ENCODE data around the gene PRKN.

The PRKN gene

GRCh38 chr6:161740486-161740885 is 987.1 kb downstream of the PRKN start:
- no peak for TF ChIP-seq PKNOX1 (IDR thresholded peaks at IDR 0.05)
- TF ChIP-seq SP1 (IDR thresholded peaks at IDR 0.05): no peak
- no peak for TF ChIP-seq FOXA1 (IDR thresholded peaks at IDR 0.05)
- TF ChIP-seq HDGF (IDR thresholded peaks at IDR 0.05; ENCODE audit: borderline replicate concordance): no peak
- DNase-seq (ENCODE audit: extremely low spot score): no peak
- ChIA-PET CTCF (interaction anchor here (0.6 to 1.6 kb wide), 2 partner anchors 8 to 1614 kb away, joined by 3 to 4 read pairs; no protein-coding TSS in a partner anchor), POLR2A (no interaction called here)

DNA sequence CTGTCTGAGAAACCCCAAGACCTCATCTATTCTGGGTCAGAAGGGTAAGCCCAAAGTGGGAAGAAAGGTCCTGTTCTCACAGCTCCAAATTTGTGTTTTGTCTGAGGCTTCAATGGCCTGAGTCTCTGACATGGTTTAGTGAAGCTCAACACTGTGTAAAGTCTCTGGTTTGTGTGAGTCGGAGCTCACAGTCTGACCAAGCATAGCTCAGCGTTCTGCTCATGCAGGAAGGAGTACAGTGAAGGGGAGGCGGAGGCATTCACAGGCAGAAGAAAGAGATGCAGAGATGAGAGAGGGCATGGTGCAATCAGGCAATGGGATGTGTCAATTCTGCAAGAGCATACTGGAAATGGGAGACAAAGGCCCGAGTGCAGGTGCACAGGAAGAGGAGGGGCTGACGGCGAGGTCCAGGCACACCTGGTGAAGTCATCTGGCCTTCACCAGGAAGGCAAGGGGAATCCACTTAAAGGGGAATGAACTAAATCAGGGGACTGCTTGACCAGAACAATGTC is 990.7 kb downstream of the PRKN start:
- no peak for TF ChIP-seq PKNOX1 (IDR thresholded peaks at IDR 0.05)
- no peak for TF ChIP-seq CTBP1 (IDR thresholded peaks at IDR 0.05; ENCODE audit: borderline replicate concordance)
- no peak for TF ChIP-seq ZNF384 (IDR thresholded peaks at IDR 0.05)
- no peak for TF ChIP-seq SP1 (IDR thresholded peaks at IDR 0.05)
- no peak for TF ChIP-seq HDGF (IDR thresholded peaks at IDR 0.05; ENCODE audit: borderline replicate concordance)
- no peak for TF ChIP-seq BHLHE40 (IDR thresholded peaks at IDR 0.05; ENCODE audit: borderline replicate concordance)
- TF ChIP-seq ARNT (IDR thresholded peaks at IDR 0.05): no peak
- no peak for TF ChIP-seq L3MBTL2 (conservative IDR thresholded peaks at IDR 0.05)
- TF ChIP-seq FOXM1 (IDR thresholded peaks at IDR 0.05; ENCODE audit: borderline replicate concordance): no peak
- no peak for TF ChIP-seq FOXA1 (IDR thresholded peaks at IDR 0.05)
- TF ChIP-seq NFRKB (IDR thresholded peaks at IDR 0.05): no peak
- no peak for TF ChIP-seq ELF4 (IDR thresholded peaks at IDR 0.05)
- TF ChIP-seq FOXK2 (IDR thresholded peaks at IDR 0.05): no peak
- TF ChIP-seq LEF1 (IDR thresholded peaks at IDR 0.05; ENCODE audit: borderline replicate concordance): no peak
- no peak for TF ChIP-seq SUZ12 (IDR thresholded peaks at IDR 0.05)
- no peak for TF ChIP-seq TARDBP (IDR thresholded peaks at IDR 0.05)
- DNase-seq (ENCODE audit: extremely low spot score): no peak
- CTCF ChIA-PET: no interaction called here
- POLR2A ChIA-PET: no interaction called here

- ChIA-PET POLR2A (no interaction called here), CTCF (no interaction called here)
- DNase-seq (ENCODE audit: extremely low spot score): no peak
- TF ChIP-seq HDGF (IDR thresholded peaks at IDR 0.05; ENCODE audit: borderline replicate concordance) (no peak), FOXM1 (IDR thresholded peaks at IDR 0.05; ENCODE audit: borderline replicate concordance) (no peak), CTBP1 (IDR thresholded peaks at IDR 0.05; ENCODE audit: borderline replicate concordance) (no peak), SUZ12 (IDR thresholded peaks at IDR 0.05) (no peak), BHLHE40 (IDR thresholded peaks at IDR 0.05; ENCODE audit: borderline replicate concordance) (no peak), ZNF384 (IDR thresholded peaks at IDR 0.05) (no peak), NFRKB (IDR thresholded peaks at IDR 0.05) (no peak), ELF4 (IDR thresholded peaks at IDR 0.05) (no peak), LEF1 (IDR thresholded peaks at IDR 0.05; ENCODE audit: borderline replicate concordance) (no peak)
Measured at GRCh38 chr6:161736326-161736725, 991.2 kb downstream of the PRKN start.

- no peak for DNase-seq (ENCODE audit: extremely low spot score)
- no peak for TF ChIP-seq LEF1 (IDR thresholded peaks at IDR 0.05; ENCODE audit: borderline replicate concordance)
- TF ChIP-seq FOXA1 (IDR thresholded peaks at IDR 0.05): no peak
- ChIA-PET CTCF (no interaction called here), POLR2A (no interaction called here)
Measured at GRCh38 chr6:161732594-161732993, 995.0 kb downstream of the PRKN start.

DNA sequence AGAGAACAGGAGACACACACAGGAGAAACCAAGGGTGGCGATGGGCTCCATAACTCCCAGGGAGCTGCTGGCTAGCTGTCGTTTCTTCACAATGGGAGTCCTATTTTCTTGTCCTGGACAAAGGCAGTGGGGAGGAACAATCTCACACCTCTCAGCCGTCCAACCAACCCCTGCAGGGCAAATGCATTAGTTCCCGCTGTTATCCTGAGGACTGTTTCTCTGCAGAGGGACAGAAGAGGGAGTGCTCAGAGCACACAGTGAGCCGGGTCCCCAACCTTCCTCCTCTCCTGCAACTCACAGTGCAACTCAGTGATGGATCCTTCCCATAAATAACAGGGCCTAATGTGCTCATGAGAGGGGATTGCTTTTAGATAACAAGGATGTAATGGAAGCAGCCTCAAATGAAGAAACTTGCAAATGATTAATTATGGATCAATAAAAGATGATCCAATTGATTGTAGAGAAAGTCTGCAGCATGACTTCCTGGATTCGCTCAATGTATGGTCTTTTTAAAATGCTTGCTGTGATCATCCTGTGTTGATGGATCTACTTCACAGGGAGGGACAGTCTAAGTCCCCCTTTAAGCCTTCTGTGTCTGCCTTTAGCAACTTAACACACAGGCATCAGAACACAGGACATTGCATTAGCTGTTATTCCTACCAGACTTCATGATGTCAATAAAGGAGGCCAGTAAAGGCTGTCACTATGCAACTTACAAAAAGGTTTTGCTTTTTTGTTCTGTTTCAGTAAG is 1000.3 kb downstream of the PRKN start:
- ChIA-PET POLR2A (no interaction called here), CTCF (no interaction called here)
- no peak for TF ChIP-seq NFRKB (IDR thresholded peaks at IDR 0.05)
- no peak for TF ChIP-seq ZNF384 (IDR thresholded peaks at IDR 0.05)
- no peak for TF ChIP-seq PKNOX1 (IDR thresholded peaks at IDR 0.05)
- TF ChIP-seq LEF1 (IDR thresholded peaks at IDR 0.05; ENCODE audit: borderline replicate concordance): no peak
- TF ChIP-seq ARNT (IDR thresholded peaks at IDR 0.05): no peak
- no peak for TF ChIP-seq FOXK2 (IDR thresholded peaks at IDR 0.05)
- no peak for TF ChIP-seq SP1 (IDR thresholded peaks at IDR 0.05)
- TF ChIP-seq L3MBTL2 (conservative IDR thresholded peaks at IDR 0.05): no peak
- TF ChIP-seq ELF4 (IDR thresholded peaks at IDR 0.05): no peak
- no peak for TF ChIP-seq FOXA1 (IDR thresholded peaks at IDR 0.05)
- TF ChIP-seq TARDBP (IDR thresholded peaks at IDR 0.05): no peak
- no peak for TF ChIP-seq SUZ12 (IDR thresholded peaks at IDR 0.05)
- TF ChIP-seq FOXM1 (IDR thresholded peaks at IDR 0.05; ENCODE audit: borderline replicate concordance): no peak
- TF ChIP-seq BHLHE40 (IDR thresholded peaks at IDR 0.05; ENCODE audit: borderline replicate concordance): no peak
- no peak for TF ChIP-seq CTBP1 (IDR thresholded peaks at IDR 0.05; ENCODE audit: borderline replicate concordance)
- no peak for TF ChIP-seq HDGF (IDR thresholded peaks at IDR 0.05; ENCODE audit: borderline replicate concordance)
- no peak for DNase-seq (ENCODE audit: extremely low spot score)

DNA sequence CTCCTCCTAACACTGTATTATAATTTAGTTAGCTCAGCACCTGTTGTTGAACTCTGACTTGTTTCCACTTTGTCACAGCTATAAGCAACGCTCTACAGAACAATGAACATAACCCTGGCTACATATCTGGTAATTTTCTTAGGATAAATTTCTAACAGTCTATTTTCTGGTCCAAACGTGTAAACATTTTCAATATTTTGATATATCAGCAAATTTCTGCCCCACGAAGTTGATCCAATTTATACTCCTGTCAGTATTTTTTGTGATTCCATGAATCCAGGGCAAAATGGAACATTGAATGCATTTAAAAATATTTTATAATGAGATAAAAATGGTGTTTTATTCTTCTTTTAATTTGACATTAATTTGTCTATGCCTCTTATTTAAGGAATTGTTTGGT is 1005.2 kb downstream of the PRKN start:
- POLR2A ChIA-PET: no interaction called here
- DNase-seq (ENCODE audit: extremely low spot score): no peak
- TF ChIP-seq FOXM1 (IDR thresholded peaks at IDR 0.05; ENCODE audit: borderline replicate concordance) (no peak), CTBP1 (IDR thresholded peaks at IDR 0.05; ENCODE audit: borderline replicate concordance) (no peak), PKNOX1 (IDR thresholded peaks at IDR 0.05) (no peak), SUZ12 (IDR thresholded peaks at IDR 0.05) (no peak)
- CTCF ChIA-PET: no interaction called here

All from HEK293T (cell line).